ENCODE results near the gene DMD.

DMD gene

GRCh38 chrX:31374786-31375185, 1836.6 kb downstream of the DMD start:
- FAIRE-seq (no peak), DNase-seq (ENCODE audit: low spot score) (no peak)

- FAIRE-seq (no peak), DNase-seq (ENCODE audit: low spot score) (no peak)
These were observed 1839.4 kb downstream of the DMD start for GRCh38 chrX:31371956-31372355.

DNA sequence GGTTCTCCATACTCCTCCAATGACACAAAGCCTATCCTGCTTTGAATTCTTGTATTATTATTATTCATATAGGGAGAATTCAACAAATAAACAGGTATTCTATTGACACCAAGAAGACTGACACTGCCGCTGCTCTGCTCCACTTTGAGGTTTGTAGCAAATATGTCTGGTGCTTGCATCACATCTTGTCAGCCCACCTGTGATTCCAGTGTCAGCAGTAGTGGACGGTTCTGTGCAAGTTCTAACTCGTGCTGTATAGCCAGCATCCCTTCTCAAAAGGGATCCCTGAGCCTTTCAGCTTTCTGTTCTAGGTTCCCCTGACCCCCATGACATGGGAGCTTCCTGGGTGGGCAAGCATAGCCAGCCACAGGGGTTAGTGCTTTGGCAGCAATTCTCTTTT, 1843.5 kb downstream of the DMD start:
- DNase-seq (ENCODE audit: low spot score) (no peak), FAIRE-seq (no peak)

GRCh38 chrX:31366041-31366440, 1845.3 kb downstream of the DMD start:
- FAIRE-seq (peak; percentile 97), DNase-seq (ENCODE audit: low spot score) (peak; percentile 87)

DNA sequence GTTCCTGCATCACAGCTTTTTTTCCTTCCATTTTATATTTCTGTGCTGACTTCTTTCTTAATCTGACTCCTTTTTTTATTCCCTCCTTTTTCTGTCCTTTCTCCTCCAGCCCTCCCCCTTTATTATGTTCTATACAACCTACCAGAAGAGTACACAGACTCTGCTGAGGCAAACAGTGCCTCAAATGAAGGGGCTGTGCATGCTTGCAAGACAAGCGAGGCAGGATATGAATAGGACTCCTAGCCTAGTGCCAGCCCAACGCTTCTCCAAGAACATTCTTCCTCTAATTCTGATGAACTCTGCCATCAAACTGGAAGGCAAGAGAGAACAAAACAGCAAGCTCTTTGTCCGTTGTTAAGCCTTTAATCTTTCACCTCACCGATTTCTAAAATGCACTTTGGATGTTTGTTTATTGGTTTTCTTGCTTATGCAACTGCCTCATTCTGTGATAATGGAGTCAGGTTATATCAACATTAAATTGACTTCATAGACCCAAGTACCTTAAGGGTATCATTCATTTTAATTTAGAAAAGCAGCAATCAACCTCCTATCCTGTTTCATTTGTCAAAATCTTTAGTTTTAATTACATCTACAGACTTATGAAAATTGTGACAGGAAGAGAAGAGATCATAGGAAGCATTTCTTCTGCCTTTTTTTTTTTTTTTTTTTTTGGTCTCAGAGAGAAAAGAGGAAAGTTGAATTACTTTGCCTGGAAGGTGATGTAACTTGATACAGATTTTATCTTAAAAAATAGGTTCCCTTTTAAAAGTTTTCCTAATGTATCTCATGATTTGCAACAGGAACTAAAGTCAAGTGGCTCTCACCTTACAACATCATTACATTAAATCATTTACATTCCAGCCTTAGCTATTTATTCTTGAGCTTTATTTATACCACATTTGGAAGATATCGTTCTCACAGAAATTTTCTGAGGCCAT, 1854.8 kb downstream of the DMD start:
- FAIRE-seq (no peak), DNase-seq (ENCODE audit: low spot score) (no peak)

- DNase-seq (ENCODE audit: low spot score) (no peak), FAIRE-seq (no peak)
These were observed 1856.0 kb downstream of the DMD start for GRCh38 chrX:31355206-31355955.

DNA sequence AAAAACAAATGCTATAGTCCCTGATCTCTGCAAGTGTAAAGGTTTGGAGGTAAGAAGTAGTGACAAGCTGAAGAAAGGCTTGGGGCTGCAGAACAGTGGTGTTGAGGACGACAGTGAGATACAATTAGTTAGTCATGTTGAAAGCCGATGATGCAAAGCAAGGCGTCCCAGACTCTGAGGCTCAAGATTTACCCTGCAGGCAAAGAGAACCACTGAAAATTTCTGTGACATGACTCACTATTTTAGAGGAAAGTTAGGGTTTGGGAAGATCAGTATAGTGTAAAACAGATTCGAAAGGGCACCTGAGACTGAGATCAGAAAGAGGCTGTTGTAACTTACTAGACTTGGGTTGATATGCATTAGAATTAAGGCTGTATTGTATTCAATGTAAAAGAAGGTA, 1858.3 kb downstream of the DMD start:
- DNase-seq (ENCODE audit: low spot score) (peak; percentile 68), FAIRE-seq (peak; percentile 97)

- FAIRE-seq (no peak), DNase-seq (ENCODE audit: low spot score) (no peak)
These were observed 1860.6 kb downstream of the DMD start for GRCh38 chrX:31350808-31351074.

DNA sequence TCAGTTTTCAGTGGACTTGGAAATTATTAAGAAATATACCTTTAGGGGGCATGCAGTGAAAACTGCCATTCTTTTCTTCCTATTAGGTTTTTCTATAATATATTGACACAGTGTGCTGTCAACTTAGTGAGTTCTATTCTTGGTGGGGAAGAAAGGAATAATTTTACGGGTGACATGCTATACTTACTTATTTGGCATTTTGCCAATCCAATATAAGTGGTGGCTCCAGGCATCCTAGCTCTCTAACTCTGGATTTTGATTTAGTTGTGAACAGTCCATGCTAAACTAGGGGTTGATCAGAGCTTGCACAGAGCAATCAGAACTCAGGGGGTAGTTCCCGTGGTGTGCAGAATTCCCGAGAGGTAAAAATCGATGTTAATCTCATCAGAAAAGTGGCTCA, 1861.8 kb downstream of the DMD start:
- FAIRE-seq, result no peak

GRCh38 chrX:31340587-31340986, 1870.8 kb downstream of the DMD start:
- DNase-seq (ENCODE audit: low spot score) (no peak), FAIRE-seq (no peak)

More for the DNA sequence above, 1861.8 kb downstream of the DMD start:
- DNase-seq (ENCODE audit: low spot score), result no peak

GRCh38 chrX:31338991-31339350, 1872.4 kb downstream of the DMD start:
- FAIRE-seq (no peak), DNase-seq (ENCODE audit: low spot score) (no peak)

DNA sequence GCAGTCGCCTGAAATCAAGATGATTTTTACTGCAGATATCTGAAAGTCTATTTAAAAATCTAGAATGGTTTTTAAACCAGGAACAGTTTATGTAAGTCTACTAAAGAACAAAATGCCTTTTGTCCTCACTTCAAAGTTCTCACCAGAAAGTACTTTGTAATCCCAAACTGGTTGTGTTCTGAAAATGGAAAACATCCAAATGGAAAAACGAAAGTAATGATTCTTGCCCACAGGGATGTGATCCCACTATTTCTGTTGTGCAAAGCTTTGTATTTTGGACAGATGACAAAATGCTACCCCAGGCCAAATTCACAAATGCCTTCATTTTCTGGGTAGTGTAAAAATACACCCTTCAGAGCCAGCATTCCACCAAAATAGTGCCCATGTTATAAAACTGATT, 1874.0 kb downstream of the DMD start:
- no peak for FAIRE-seq
- DNase-seq (ENCODE audit: low spot score), result no peak

GRCh38 chrX:31336419-31336818, 1874.9 kb downstream of the DMD start:
- FAIRE-seq (no peak), DNase-seq (ENCODE audit: low spot score) (no peak)

DNA sequence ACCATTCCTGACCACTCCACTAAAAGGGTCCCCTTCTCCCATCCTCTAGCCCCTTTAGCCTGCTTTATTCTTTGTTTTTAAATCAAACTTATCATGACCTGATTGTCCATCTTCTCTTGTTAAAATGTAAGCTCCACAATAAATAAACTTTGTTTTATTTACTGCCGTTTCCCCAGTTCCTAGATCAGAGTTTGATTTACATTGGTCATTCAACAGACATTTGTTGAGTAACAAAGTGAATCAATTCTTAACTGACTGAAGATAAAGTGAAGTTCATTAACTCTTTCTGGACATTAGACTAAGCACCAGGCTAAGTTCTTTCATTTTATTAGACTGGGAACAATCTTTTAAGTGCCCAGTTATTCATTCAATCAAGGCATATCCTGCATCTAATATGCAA, 1876.4 kb downstream of the DMD start:
- FAIRE-seq, result no peak
- DNase-seq (ENCODE audit: low spot score), result no peak

GRCh38 chrX:31333165-31333831, 1878.1 kb downstream of the DMD start:
- peak; percentile 68 for DNase-seq (ENCODE audit: low spot score)
- FAIRE-seq, result peak; percentile 95

DNA sequence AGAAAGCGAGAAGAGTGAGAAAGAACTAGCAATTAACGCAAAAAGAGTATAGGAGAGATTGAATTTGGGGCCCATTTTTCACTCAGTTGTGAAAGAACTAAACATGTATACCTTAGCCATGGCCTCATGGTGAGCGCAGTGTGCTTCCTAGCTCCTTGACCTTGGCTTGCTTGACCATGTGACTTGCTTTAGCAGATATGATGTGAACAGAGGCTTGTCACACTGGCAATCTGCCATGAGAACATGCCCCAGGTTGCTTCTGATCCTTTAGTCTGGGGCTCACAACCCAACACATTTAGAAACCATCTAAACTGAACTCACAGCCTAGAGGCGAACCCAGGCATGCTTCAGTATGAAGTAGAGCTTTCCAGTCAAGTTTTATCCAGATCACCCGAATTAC, 1879.4 kb downstream of the DMD start:
- no peak for FAIRE-seq
- DNase-seq (ENCODE audit: low spot score), result no peak

DNA sequence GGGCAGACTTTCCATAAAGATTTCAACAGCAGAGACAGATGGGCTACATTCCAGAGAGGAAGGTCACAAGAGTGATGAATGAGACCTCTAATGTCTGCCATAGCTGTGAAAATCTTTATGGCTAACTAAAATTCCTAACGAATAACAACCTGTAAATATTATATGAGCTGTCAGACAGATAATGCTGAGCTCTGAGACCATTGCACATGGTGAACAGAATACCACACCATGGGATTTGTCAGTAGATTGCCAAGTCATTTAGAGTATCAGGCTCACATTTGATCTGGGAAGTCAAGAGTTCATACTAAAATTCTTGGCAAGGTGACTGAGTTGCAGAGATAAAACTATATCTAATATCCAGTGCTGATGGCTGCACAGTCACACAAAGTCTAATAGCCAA, 1880.3 kb downstream of the DMD start:
- DNase-seq (ENCODE audit: low spot score) (peak; percentile 35), FAIRE-seq (no peak)

GRCh38 chrX:31329298-31329697, 1882.1 kb downstream of the DMD start:
- FAIRE-seq (no peak), DNase-seq (ENCODE audit: low spot score) (no peak)

DNA sequence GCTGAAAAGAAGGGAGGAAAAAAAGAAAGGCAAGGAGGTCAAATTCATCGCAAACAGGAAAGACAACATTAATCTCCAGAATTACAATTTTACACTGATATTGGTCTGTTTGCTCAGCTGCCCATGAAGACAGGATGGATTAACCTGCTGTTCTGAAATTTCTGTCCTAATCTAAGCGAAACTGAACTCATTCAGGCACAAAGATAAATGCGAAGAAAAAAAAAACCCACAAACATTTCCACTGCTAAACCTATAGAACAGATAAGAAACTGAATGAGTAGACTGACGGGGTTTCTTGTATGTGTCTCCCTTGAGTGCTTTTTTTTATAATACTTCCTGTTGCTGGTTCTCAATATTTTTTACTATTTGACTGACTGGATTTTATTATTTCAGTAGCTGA, 1887.7 kb downstream of the DMD start:
- no peak for FAIRE-seq

GRCh38 chrX:31320740-31321139, 1890.6 kb downstream of the DMD start:
- DNase-seq (ENCODE audit: low spot score) (no peak), FAIRE-seq (no peak)

More for the DNA sequence above, 1887.7 kb downstream of the DMD start:
- DNase-seq (ENCODE audit: low spot score), result no peak

- DNase-seq (ENCODE audit: low spot score) (no peak), FAIRE-seq (no peak)
These were observed 1891.8 kb downstream of the DMD start for GRCh38 chrX:31319586-31319985.

- FAIRE-seq (no peak), DNase-seq (ENCODE audit: low spot score) (no peak)
These were observed 1892.5 kb downstream of the DMD start for GRCh38 chrX:31318866-31319265.

Data from RCC 7860 (cell line).